ENCODE results near the gene CNTNAP1. TPM values are rescaled to one million over a fixed set of nuclear protein-coding genes. Genes with fewer than 3 reads are reported as not detected.
A peak's percentile ranks its signal among the peaks of the same experiment; 100 is the strongest.

The CNTNAP1 gene
- total RNA-seq, 2 donors from 2014 or later: 0.53 to 1.3 TPM

- Mint-ChIP-seq H3K27me3 (ENCODE audit: low read depth) (peaks cover 43% of the 10 kb centered on the region), H3K4me1 (ENCODE audit: low read depth) (peaks cover 45% of the 10 kb centered on the region), H3K27ac (no peak overlapping the region), H3K36me3 (ENCODE audit: insufficient read depth in 2 of 2) (peaks cover 0 to 1% of the 10 kb centered on the region in 2 donors), H3K4me3 (peak overlapping the region; percentile 25 to 40), H3K9me3 (no peaks in the 10 kb centered on the region)
- ATAC-seq (replicated peaks in 1 of 2): no peak
- no peak for DNase-seq
Measured at GRCh38 chr17:42674755-42675347, 7.5 kb upstream of the CNTNAP1 start.

GRCh38 chr17:42675348-42675964 lies 6.9 kb upstream of the CNTNAP1 start:
- Mint-ChIP-seq H3K27me3 (ENCODE audit: low read depth) (peaks cover 41% of the 10 kb centered on the region), H3K4me1 (ENCODE audit: low read depth) (peaks cover 47% of the 10 kb centered on the region), H3K4me3 (peak overlapping the region; percentile 84 to 92)

GRCh38 chr17:42675965-42676423 lies 6.3 kb upstream of the CNTNAP1 start:
- H3K27me3 Mint-ChIP-seq (ENCODE audit: low read depth): peaks cover 40% of the 10 kb centered on the region
- ATAC-seq (replicated peaks in 1 of 2): no peak
- peaks cover 0 to 1% of the 10 kb centered on the region in 2 donors for H3K36me3 Mint-ChIP-seq (ENCODE audit: insufficient read depth in 2 of 2)
- peak overlapping the region; percentile 84 to 92 for H3K4me3 Mint-ChIP-seq
- no peaks in the 10 kb centered on the region for H3K9me3 Mint-ChIP-seq
- H3K4me1 Mint-ChIP-seq (ENCODE audit: low read depth): peaks cover 47% of the 10 kb centered on the region
- H3K27ac Mint-ChIP-seq: no peak overlapping the region
- peak in 1 of 2 donors; percentile 36 for DNase-seq

More at GRCh38 chr17:42675348-42675964, 6.9 kb upstream of the CNTNAP1 start:
- Mint-ChIP-seq H3K36me3 (ENCODE audit: insufficient read depth in 2 of 2) (peaks cover 0 to 1% of the 10 kb centered on the region in 2 donors), H3K27ac (no peak overlapping the region), H3K9me3 (no peaks in the 10 kb centered on the region)
- ATAC-seq (replicated peaks in 1 of 2) (no peak), DNase-seq (no peak)

- H3K9me3 Mint-ChIP-seq: no peaks in the 10 kb centered on the region
- peak within 1 kb of the TSS; percentile 31 for H3K27ac Mint-ChIP-seq
- H3K27me3 Mint-ChIP-seq (ENCODE audit: low read depth): peaks cover 39% of the 10 kb centered on the region
- H3K36me3 Mint-ChIP-seq (ENCODE audit: insufficient read depth in 2 of 2): peaks cover 0 to 1% of the 10 kb centered on the region in 2 donors
- no peak for ATAC-seq (replicated peaks in 1 of 2)
- H3K4me3 Mint-ChIP-seq: peak within 1 kb of the TSS; percentile 84 to 92
- peak; percentile 39 to 53 for DNase-seq
- peaks cover 49% of the 10 kb centered on the region for H3K4me1 Mint-ChIP-seq (ENCODE audit: low read depth)
Measured at GRCh38 chr17:42676424-42677011, 5.8 kb upstream of the CNTNAP1 start, which contains the start of gene PLEKHH3. TSS of gene PLEKHH3 (minus strand) at chr17:42676994. CDS start at chr17:42676563, 431 bp downstream.

- Mint-ChIP-seq H3K4me3 (peak overlapping the region; percentile 84 to 92), H3K27ac (peak overlapping the region; percentile 31), H3K9me3 (no peaks in the 10 kb centered on the region), H3K36me3 (ENCODE audit: insufficient read depth in 2 of 2) (peaks cover 0 to 1% of the 10 kb centered on the region in 2 donors), H3K27me3 (ENCODE audit: low read depth) (peaks cover 41% of the 10 kb centered on the region), H3K4me1 (ENCODE audit: low read depth) (peaks cover 52% of the 10 kb centered on the region)
- DNase-seq: peak; percentile 98
- peak; percentile 76 to 77 for ATAC-seq (replicated peaks in 1 of 2)
Measured at GRCh38 chr17:42677012-42677857, 5.1 kb upstream of the CNTNAP1 start.

GRCh38 chr17:42677921-42678781 lies 4.2 kb upstream of the CNTNAP1 start:
- peaks cover 61% of the 10 kb centered on the region for H3K4me1 Mint-ChIP-seq (ENCODE audit: low read depth)
- H3K9me3 Mint-ChIP-seq: no peaks in the 10 kb centered on the region
- ATAC-seq (replicated peaks in 1 of 2): peak; percentile 31 to 33
- H3K4me3 Mint-ChIP-seq: peak overlapping the region; percentile 84 to 92
- DNase-seq: peak; percentile 81 to 84
- peaks cover 0 to 1% of the 10 kb centered on the region in 2 donors for H3K36me3 Mint-ChIP-seq (ENCODE audit: insufficient read depth in 2 of 2)
- H3K27me3 Mint-ChIP-seq (ENCODE audit: low read depth): peaks cover 41% of the 10 kb centered on the region
- H3K27ac Mint-ChIP-seq: no peak overlapping the region

GRCh38 chr17:42678951-42679491 lies 3.3 kb upstream of the CNTNAP1 start:
- Mint-ChIP-seq H3K27me3 (ENCODE audit: low read depth) (peaks cover 48% of the 10 kb centered on the region), H3K36me3 (ENCODE audit: insufficient read depth in 2 of 2) (peaks cover 0 to 1% of the 10 kb centered on the region in 2 donors), H3K9me3 (no peaks in the 10 kb centered on the region), H3K27ac (no peak overlapping the region), H3K4me1 (ENCODE audit: low read depth) (peaks cover 69% of the 10 kb centered on the region), H3K4me3 (peak overlapping the region; percentile 84 to 92)
- DNase-seq (peak; percentile 44 to 52), ATAC-seq (replicated peaks in 1 of 2) (peak; percentile 27 to 28)

- Mint-ChIP-seq H3K4me3 (peak overlapping the region; percentile 77 to 84), H3K27me3 (ENCODE audit: low read depth) (peaks cover 48% of the 10 kb centered on the region)
Measured at GRCh38 chr17:42679492-42680330, 2.6 kb upstream of the CNTNAP1 start.

GRCh38 chr17:42680331-42680808 lies 2.0 kb upstream of the CNTNAP1 start:
- H3K27ac Mint-ChIP-seq: no peak overlapping the region
- peaks cover 48% of the 10 kb centered on the region for H3K27me3 Mint-ChIP-seq (ENCODE audit: low read depth)
- DNase-seq (no peak), ATAC-seq (replicated peaks in 1 of 2) (no peak)
- peaks cover 61% of the 10 kb centered on the region for H3K4me1 Mint-ChIP-seq (ENCODE audit: low read depth)
- H3K36me3 Mint-ChIP-seq (ENCODE audit: insufficient read depth in 2 of 2): peaks cover 0 to 1% of the 10 kb centered on the region in 2 donors
- H3K4me3 Mint-ChIP-seq: peak overlapping the region; percentile 77 to 84
- H3K9me3 Mint-ChIP-seq: no peaks in the 10 kb centered on the region

More at GRCh38 chr17:42679492-42680330, 2.6 kb upstream of the CNTNAP1 start:
- peaks cover 63% of the 10 kb centered on the region for H3K4me1 Mint-ChIP-seq (ENCODE audit: low read depth)
- peak; percentile 84 to 85 for DNase-seq
- no peaks in the 10 kb centered on the region for H3K9me3 Mint-ChIP-seq
- no peak overlapping the region for H3K27ac Mint-ChIP-seq
- ATAC-seq (replicated peaks in 1 of 2): peak; percentile 56 to 63
- H3K36me3 Mint-ChIP-seq (ENCODE audit: insufficient read depth in 2 of 2): peaks cover 0 to 1% of the 10 kb centered on the region in 2 donors

GRCh38 chr17:42682722-42683403 lies 532 bp downstream of the CNTNAP1 start:
- ATAC-seq (replicated peaks in 1 of 2) (peak in 1 of 2 donors; percentile 21), DNase-seq (peak; percentile 50 to 54)

More at GRCh38 chr17:42682722-42683403, 532 bp downstream of the CNTNAP1 start:
- H3K4me3 Mint-ChIP-seq: peak overlapping the region; percentile 84 to 86
- peaks cover 49% of the 10 kb centered on the region for H3K4me1 Mint-ChIP-seq (ENCODE audit: low read depth)
- H3K27me3 Mint-ChIP-seq (ENCODE audit: low read depth): peaks cover 57% of the 10 kb centered on the region
- H3K9me3 Mint-ChIP-seq: no peaks in the 10 kb centered on the region
- H3K27ac Mint-ChIP-seq: no peak overlapping the region
- no peaks in the 10 kb centered on the region for H3K36me3 Mint-ChIP-seq (ENCODE audit: insufficient read depth in 2 of 2)

Data from activated T-cell treated with anti-CD3 and anti-CD28 coated beads, Interleukin-2, amount 50 U/mL, for 72 hours (primary cell).